H1 (cell line): ENCODE data around the gene CLDN12. TPM values are rescaled to one million over a fixed set of nuclear protein-coding genes. Genes with fewer than 3 reads are reported as not detected.

ENCODE experiments used
- ATF3 ChIP-seq: IDR thresholded peaks from 2 replicates; pipeline ENCODE4 v1.6.1; 2011; ENCODE audit warnings: low read depth, mild to moderate bottlenecking, low read length; ENCODE audit not compliant: insufficient read depth
- BRCA1 ChIP-seq: IDR thresholded peaks from 2 replicates; pipeline ENCODE4 v1.6.1; 2012; ENCODE audit warnings: low read depth, low read length, improper control_type of control experiment
- CTCF ChIP-seq, 3 experiments: IDR thresholded peaks; 1 replicate in 2 of 3; 2 replicates in 1 of 3; pipeline versions ENCODE4 v1.5.1 to v1.6.1; 2011; ENCODE audit warnings: low read length in 3 of 3, mild to moderate bottlenecking in 3 of 3, inconsistent platforms in 2 of 3, low read depth in 1 of 3, moderate library complexity in 1 of 3; ENCODE audit not compliant: insufficient read depth in 1 of 3; ENCODE audit errors: control extremely low read depth in 1 of 3
- EGR1 ChIP-seq: IDR thresholded peaks from 2 replicates; pipeline ENCODE4 v1.6.1; 2011; ENCODE audit warnings: low read depth, low read length, borderline replicate concordance
- HDAC2 ChIP-seq, 2 experiments: fragments of 300-600 bp in 1 of 2; sonication (generic) in 1 of 2; IDR thresholded peaks; 2 replicates each; pipeline ENCODE4 v1.6.1; 2011 to 2012; ENCODE audit warnings: low read depth in 2 of 2, low read length in 2 of 2, mild to moderate bottlenecking in 2 of 2, moderate library complexity in 2 of 2, borderline replicate concordance in 1 of 2, inconsistent platforms in 1 of 2
- polyA plus RNA-seq, 7 experiments: library from polyadenylated mRNA; depleted of rRNA in 3 of 7; stranded (reverse) in 5 of 7; unstranded in 2 of 7; fragments of >200 nt in 5 of 7; fragments of 200-250 nt in 2 of 7; gene quantifications; 1 replicate in 5 of 7; 2 replicates in 1 of 7; 4 replicates in 1 of 7; pipeline versions ENCODE4 v1.2.1 to v1.2.3, GENCODE V29; 2011 to 2013; ENCODE audit warnings: missing spikeins in 2 of 7, mixed read lengths in 2 of 7
- total RNA-seq: library from RNA; stranded (reverse); fragmentation: NEBNext Ultra II Directional; extraction: Animal tissue kit (Norgen Biotek cat#: 25700); gene quantifications from 2 replicates; pipeline ENCODE4 v1.2.1, GENCODE V29; 2021

The CLDN12 gene
- total and polyA plus RNA-seq, 2 of the 8 experiments (the other 6 are each of a cell fraction or from before 2014, with no cell fraction given) = 49.2 to 127 TPM

GRCh38 chr7:90413185-90413528 lies 9.9 kb downstream of the CLDN12 start (continued):
- no peak for TF ChIP-seq EGR1
- no peak for TF ChIP-seq HDAC2 (IDR thresholded peaks at IDR 0.05; ENCODE audit: borderline replicate concordance in 1 of 2, low read depth in 2 of 2, low read length in 2 of 2)
- no peak for TF ChIP-seq BRCA1
- no peak for TF ChIP-seq CTCF (IDR thresholded peaks at IDR 0.05; ENCODE audit: control extremely low read depth in 1 of 3, insufficient read depth in 1 of 3, low read depth in 1 of 3, low read length in 3 of 3)
- TF ChIP-seq ATF3 = no peak
